Measurements from ENCODE around the gene H6PD.
A peak's percentile ranks its signal among the peaks of the same experiment; 100 is the strongest.

H6PD gene, protein sequence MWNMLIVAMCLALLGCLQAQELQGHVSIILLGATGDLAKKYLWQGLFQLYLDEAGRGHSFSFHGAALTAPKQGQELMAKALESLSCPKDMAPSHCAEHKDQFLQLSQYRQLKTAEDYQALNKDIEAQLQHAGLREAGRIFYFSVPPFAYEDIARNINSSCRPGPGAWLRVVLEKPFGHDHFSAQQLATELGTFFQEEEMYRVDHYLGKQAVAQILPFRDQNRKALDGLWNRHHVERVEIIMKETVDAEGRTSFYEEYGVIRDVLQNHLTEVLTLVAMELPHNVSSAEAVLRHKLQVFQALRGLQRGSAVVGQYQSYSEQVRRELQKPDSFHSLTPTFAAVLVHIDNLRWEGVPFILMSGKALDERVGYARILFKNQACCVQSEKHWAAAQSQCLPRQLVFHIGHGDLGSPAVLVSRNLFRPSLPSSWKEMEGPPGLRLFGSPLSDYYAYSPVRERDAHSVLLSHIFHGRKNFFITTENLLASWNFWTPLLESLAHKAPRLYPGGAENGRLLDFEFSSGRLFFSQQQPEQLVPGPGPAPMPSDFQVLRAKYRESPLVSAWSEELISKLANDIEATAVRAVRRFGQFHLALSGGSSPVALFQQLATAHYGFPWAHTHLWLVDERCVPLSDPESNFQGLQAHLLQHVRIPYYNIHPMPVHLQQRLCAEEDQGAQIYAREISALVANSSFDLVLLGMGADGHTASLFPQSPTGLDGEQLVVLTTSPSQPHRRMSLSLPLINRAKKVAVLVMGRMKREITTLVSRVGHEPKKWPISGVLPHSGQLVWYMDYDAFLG
- long read RNA-seq, donor 1, full-length matches to known transcripts: 1 of 6 reads
- long read RNA-seq, donor 1, partial matches to known transcripts: 5 of 6 reads
- long read RNA-seq, donor 1, other reads (novel, unspliced or antisense): 0 of 6 reads
- long read RNA-seq, donor 2, full-length matches to known transcripts: 1 of 25 reads
- long read RNA-seq, donor 2, partial matches to known transcripts: 24 of 25 reads
- long read RNA-seq, donor 2, other reads (novel, unspliced or antisense): 0 of 25 reads
- long read RNA-seq, donor 3, full-length matches to known transcripts: 2 of 2 reads
- long read RNA-seq, donor 3, partial matches to known transcripts: 0 of 2 reads
- long read RNA-seq, donor 3, other reads (novel, unspliced or antisense): 0 of 2 reads
- long read RNA-seq, donor 4, full-length matches to known transcripts: 1 of 13 reads
- long read RNA-seq, donor 4, partial matches to known transcripts: 12 of 13 reads
- long read RNA-seq, donor 4, other reads (novel, unspliced or antisense): 0 of 13 reads
- long read RNA-seq, donor 5, full-length matches to known transcripts: 5 of 5 reads
- long read RNA-seq, donor 5, partial matches to known transcripts: 0 of 5 reads
- long read RNA-seq, donor 5, other reads (novel, unspliced or antisense): 0 of 5 reads
- long read RNA-seq, donor 6, full-length matches to known transcripts: 3 of 22 reads
- long read RNA-seq, donor 6, partial matches to known transcripts: 19 of 22 reads
- long read RNA-seq, donor 6, other reads (novel, unspliced or antisense): 0 of 22 reads
- long read RNA-seq, donor 7, full-length matches to known transcripts: 11 of 36 reads
- long read RNA-seq, donor 7, partial matches to known transcripts: 25 of 36 reads
- long read RNA-seq, donor 7, other reads (novel, unspliced or antisense): 0 of 36 reads
- long read RNA-seq, donor 8, partial matches to known transcripts: 5 of 5 reads
- long read RNA-seq, donor 8, other reads (novel, unspliced or antisense): 0 of 5 reads

DNA sequence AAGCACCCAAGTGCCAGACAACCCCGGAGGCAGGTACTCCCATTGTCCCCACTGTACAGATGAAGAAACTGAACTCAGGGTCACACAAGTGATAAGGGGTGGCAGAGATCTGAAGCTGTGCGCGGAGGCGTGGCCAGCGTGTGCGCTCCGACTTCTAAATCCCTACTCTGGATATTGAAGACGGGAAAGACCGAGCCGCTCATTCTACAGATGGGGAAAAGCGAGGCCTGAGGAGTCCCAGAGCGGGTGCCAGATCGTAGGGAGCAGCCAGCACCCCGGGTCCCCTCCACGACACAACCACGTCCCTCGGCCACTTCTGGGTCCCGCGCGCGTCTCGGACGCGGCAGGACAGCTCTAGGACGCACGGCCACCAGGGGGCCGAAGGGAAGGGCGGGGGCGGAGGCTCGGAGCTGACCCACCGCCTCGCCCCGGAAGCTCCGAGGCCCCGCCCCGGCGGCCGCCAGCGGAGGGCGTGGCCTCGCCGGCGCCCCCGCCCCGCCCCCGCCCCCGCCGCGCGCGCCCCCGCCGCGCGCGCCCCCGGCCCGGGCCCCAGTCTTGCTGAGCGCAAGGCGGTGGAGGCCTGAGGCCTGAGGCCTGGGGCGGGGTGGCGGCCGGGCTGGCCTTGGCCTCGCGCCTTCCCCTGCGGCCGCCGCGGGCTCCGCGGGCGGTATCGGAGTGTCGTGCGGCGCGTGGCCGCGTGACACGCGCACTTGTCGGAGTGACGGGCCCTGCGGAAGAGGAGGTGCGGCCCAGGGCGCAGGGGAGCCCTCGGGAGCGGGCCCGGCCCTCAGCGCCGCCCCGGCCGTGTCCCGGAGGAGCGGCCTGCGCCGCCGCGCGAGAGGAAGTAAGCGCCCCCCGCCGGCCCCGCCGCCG, at the start of gene H6PD:
TSS of gene H6PD (plus strand) at position 552 of the 873 bp plus-strand sequence. CDS start 10,161 bp downstream, outside the sequence.
- DNase-seq: peak; percentile 94

DNA sequence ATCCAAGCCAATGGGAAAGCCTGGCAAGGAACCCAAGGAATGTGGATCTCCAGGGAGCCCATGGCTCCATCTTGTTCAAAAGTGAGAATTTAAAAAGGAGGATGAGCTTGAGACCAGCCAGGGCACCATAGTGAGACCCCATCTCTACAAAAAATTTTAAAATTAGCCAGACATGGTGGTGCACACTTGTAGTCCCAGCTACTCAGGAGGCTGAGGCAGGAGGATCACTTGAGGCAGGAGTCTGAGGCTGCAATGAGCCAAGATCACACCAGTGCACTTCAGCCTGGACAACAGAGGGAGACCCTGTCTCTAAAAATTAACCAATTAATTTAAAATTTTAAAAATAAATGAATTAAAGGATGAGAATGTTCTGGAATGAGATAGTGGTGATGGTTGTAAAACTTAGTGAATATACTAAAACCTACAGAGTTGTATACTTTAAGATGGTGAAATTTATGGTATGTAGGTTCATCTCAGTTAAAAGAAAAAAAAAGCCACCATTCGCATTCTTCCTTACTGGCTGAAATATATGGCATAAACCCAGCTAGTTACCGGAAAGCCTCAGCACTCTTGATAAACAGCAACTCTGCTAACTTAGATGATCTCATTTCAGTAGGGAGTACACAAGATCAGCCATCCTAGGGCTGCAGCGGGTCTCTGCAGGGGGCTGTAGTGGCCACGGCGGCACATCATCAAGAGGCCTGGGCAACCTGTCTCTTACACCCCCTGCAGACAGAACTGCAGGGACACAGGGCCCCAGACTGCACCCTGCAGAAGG, 48.3 kb upstream of the H6PD start:
- DNase-seq: no peak

DNA sequence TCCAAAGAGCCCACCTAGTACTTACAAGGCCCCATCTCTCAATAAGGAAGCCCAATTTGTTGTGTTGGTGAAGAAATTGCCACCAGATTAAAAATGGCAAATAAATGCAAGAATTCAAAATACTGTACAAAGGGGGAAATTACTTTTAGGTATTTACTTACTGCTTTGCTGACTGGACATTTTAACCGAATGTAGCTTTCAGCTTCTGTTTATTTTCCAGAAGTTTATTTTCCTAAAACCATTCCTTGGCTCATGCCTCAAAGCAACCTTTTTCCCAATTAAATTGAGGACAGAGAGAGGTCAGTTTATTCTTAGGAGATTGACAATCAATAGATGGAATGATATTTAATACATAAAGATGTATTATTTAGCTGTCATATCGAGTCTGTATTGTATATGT, 47.6 kb upstream of the H6PD start:
- no peak for DNase-seq

DNA sequence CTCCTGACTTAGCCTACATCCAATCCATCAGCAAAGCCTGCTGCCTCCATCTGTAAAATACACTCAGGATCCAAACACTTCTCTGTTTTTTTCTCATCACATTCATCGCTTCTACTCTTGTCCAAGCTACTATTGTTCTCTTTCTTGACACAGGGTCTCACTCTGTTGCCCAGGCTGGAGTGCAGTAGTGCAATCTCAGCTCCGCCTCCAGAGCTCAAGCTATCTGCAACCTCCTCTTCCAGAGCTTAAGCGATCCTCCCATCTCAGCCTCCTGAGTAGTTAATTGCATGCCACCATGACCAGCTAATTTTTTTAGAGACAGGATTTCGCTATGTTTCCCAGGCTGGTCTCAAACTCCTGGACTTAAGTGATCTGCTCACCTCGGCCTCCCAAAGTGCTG, 44.3 kb upstream of the H6PD start:
- no peak for DNase-seq

DNA sequence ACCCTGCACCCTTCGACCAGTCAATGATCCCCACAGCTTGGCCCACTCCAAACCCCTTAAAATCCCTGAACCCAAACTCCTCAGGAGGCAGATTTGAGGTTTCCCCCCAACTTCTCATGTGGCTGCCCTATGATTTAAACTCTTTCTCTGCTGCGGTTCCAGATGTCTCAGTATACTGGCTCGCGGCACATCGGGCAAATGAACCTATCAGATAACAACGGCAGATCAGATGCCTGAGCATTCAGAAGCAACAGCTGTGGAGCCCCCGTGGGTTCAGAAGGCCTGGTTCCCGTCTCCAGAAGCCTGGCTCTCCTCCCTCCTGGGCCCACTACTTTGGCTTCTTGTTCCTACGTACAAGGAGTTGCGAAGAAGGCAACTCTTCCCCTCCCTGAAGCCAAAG, 43.3 kb upstream of the H6PD start:
- no peak for DNase-seq

DNA sequence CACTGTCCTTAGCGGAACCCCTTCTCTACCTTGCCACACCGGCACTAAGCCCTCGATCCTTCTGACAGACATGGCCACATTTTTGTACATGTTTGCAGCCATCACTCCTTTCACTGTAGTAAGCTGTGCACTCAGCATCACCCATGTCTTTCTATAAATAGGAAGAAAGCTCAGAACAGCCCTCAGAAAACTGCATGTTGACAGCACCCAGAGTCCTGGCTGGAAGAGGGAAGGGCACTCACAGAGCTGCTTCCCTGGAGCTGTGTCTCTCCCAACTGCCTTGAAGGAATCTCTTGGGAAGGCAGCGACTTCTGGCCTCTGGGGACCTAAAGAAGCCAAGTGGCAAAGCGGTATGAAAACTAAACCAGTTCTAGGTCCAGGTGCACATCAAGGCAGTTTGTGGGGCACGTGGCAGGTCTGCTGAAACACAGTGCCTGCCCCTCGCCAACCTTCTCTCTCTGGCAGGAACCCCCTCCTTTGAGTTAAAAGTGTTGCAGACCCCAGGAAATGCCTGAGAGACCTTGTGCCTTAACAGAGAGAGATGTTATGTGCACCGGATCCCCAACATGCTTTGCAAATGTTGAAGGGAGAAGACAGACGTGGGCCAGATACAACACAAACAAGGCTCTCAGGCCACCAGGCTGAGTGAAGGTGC, 41.9 kb upstream of the H6PD start:
- DNase-seq: no peak

DNA sequence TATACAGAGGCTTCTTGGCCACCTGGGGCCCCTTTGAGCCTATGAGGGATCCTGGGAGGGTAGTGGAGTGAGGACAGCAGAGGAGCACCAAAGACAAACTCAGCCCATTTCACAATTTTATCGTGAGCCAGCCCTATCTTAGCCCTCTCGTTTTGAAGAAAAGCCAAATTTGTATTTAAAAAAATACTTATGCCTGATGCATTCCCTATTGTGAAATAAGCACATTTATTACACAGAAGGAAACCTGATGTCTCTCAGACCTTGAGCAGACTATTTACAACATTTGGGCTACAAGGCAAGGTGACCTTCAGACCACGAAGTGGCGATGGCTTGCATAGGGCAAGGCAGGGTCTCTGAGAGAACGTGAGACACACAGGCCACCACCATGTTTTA, 41.3 kb upstream of the H6PD start:
- DNase-seq: no peak

DNA sequence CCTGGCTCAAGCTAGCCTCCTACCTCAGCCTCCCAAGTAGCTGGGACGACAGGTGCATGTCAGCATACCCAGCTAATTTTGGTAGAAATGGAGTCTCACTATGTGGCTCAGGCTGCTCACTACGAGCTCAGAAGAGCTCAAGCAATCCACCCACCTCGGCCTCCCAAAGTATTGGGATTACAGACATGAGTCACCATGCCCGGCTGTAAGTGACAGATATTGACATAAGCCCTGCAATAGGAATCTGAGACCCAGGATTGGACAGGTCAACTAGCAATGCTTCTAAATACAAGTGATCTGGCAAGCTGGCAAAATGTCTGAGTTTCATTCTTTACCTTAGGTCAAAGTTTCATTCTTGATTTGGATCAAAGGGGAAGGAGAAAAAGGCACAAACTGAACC, 40.5 kb upstream of the H6PD start:
- no peak for DNase-seq

DNA sequence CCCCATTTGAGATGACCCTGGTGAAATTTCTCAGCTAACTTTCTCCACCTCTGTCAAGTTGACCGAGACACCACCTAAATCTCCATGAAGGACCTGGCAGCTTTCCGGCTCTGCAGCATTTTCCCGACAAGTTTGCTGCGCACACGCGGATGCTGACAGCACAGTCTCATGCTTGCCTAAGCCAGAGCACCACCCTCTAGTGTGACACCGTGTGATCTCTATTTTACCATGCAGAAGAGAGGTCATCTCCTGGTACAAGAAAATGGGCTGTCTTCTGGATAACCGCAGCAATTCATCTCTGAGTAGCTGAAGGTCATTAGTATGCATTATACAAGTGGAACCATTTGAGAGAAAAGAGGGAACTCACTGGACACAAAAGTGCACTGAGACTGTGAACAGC, 38.9 kb upstream of the H6PD start:
- no peak for DNase-seq

DNA sequence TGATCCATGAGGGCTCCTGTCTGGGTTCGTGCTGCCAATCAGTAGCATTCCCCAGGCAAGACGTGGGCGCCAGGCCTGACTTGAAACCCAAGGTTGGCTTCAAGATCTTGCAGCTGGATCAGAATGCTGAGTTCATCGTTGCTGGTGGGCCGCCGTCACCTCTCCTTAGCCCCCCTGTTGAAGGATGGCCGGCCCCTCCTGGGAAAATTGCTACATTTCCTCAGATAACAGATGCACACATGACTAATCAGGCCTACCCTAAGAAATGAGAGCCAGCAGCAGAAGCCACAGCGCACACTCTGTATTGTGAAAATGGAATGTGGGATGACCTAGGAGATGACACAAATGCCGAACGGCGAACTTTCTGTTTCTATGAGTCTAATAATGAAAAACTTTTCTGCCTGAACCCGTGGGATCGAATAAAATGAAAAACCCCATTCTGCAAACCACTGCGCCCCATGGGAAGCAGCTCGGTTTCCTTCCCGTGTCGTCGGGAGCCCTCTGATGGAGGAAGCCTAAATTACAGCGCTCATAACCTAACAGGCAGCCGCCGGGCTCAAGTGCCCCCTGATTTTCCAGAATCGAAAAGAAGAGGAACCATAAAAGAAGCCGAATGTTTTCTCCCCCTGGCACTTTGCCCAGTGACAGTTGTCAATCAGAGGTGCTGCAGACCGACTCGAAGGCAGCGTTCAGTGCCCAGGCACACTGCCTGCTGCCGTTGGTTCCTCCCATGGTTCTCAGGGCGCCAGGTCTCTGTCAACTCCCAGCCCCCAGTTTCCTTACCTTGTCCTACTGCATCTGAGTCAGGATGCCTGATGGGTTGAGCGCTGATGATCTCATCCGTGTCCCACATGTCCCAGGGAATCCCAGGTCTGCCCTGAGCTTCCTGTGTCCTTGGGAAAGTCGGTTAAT, 38.2 kb upstream of the H6PD start:
- DNase-seq: peak; percentile 63

DNA sequence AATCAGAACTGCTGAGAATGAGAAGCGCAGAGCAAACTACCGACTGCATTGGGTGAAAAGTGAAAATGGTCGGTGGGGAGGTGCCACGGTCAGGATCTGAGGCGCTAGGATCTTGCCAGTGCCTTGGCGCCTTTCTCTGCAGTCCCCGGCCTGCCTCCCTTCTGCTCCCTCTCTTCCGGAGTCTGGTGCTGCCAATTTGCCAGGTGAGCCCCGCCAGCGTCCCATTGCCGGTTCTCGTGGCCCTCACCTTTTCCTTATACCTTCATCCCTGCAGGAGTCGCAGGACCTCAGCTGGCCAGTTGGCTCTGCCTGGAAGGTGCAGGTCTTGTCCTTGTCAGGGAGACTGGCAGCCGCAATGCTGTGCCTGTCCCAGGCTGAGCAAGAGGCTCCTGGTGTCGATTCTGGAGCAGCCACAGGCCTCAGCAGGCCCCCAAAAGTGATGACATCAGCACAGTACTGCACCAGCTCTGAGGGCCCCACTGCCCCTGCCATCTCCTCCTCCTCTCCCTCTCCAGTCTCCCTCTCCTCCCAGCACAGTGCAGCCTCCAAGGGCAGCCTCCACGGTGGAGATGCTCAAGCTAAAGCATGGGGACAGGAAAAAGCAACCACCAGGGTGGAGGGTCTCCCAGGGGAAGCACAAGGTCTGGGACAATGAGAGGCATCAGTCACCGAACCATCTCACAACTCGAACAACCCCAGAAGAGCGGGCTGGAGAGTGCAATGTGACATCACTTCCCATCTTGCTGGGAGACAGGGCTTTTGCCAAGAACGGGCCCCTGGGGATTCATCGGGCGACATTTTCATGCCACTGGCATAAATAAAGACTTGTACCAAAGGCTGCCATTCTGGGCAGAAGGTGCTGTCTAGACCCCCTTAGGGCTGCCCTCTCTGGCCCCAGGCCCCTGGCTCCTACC, 37.1 kb upstream of the H6PD start:
- no peak for DNase-seq

DNA sequence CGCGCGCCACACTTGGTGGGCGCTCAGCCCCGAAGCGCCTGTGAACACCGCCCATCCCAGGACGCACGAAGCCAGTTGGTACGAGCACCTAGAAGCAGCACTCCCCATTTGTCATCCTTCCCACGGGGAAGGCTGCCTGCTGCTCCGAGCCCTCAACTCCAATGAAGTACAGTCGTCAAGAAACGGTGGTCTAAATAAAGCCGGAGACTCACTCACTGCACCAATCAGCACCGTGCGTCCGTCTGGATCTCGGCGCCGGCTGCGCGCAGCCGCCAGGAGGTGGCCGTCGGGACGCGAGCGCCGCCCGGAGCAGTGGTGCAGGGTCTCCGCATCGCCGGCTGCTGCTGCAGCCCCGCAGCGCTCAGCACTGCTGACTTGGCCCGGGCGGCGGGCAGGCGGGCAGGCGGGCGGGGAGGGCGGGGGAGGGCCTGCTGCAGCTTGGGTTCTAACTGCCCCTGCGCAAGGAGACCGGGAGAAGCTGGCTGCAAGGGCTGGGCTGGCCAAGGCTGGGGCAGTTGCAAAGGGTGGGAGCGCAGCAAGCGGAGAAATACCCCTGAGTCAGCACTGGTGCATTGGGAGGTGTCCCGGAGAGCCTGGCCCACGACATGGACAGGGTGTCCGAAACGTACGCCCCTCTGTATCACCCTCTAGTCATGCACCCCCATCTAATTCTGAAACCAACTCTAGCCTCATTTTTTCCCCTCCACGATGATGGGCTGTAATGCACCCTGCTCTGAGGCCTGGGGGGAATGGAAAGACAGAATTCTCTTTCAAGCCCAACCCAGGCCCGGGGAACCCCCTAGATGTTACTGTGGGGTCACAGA, 35.8 kb upstream of the H6PD start:
- DNase-seq: peak; percentile 59

DNA sequence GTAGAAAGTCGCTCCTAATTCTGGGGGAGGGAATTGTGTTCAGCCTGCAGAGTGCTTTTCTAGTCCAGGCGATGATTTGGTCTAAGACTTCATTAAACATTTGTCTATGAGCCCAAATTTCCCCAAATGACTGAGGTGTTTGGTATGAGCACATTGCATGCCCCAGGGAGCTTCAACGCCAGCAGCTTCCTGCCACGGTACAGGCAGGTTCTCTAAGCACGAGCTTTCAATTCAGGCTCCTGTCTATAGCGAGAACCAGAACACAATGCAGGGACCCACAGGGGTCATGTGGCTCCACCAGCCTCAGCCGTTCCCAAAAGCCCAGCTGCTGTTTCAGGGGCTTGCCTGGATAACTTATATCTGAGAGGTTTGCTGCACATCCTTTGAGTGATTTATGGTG, 34.1 kb upstream of the H6PD start:
- no peak for DNase-seq

DNA sequence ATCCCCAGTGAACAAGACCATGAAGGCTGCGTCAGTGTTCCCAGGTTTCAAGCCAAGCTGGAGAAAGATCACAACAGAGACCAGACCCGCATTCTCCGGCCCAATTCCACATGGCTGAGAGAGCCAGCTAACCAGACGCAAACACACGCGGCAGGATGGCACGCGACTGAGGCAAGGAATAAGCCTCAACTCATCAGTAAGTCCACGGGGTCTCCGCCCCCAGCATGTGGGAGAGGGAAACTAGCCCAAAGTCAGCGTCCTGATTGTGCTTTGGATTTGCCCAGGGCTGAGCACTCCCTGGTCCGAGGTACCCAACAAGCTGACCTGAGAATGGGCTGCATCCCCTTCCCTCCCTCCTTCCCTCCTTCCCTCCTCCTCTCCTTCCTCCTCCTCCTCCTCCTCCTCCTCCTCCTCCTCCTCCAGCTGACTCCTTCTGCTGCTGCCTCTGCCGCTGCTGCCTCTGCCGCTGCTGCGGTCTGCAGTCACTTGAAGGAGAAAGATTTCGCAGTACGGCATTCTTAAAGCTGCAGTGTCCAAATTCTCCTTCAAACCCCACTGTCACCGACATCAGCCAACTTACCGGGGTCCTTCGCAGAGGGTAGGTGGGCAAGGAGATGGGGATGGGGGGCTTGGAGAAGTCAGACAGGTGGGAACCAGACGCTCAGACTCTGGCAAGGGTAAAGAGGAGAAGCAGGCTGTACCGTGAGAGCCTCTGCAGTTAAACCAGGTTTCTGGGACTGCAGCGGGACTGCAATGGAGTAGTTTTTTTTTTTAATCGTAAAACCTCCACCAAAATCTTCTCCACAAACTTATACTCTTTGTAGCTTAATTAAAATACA, 33.0 kb upstream of the H6PD start:
- DNase-seq: peak; percentile 48
